NB4 (cell line): Measurements from ENCODE around the gene LYRM7.

Source experiments
- DNase-seq: peaks from one replicate; pipeline ENCODE4 v3.0.0; 2010; ENCODE audit warnings: low read depth
- H3K4me3 ChIP-seq: one replicate; pipeline ENCODE4 v1.5.1; 2011; ENCODE audit warnings: mild to moderate bottlenecking, low read depth, low read length, moderate library complexity
- MYC ChIP-seq: IDR thresholded peaks from 2 replicates; pipeline ENCODE4 v1.6.1; 2011; ENCODE audit warnings: low read depth, low read length
- POLR2A ChIP-seq: IDR thresholded peaks from 2 replicates; pipeline ENCODE4 v1.6.1; 2011; ENCODE audit warnings: mild to moderate bottlenecking; ENCODE audit not compliant: insufficient read length; ENCODE audit errors: extremely low read depth
- TF ChIP-seq, protein P1 (sequence below): IDR thresholded peaks from 2 replicates; pipeline ENCODE4 v1.6.1; 2011; ENCODE audit warnings: low read depth, low read length
- TF ChIP-seq, protein P2 (sequence below): IDR thresholded peaks from one replicate; pipeline ENCODE4 v1.5.1; 2012; ENCODE audit warnings: low read depth, low read length

Gene LYRM7

GRCh38 chr5:131147258-131147657, 23.5 kb upstream of the LYRM7 start:
- no peak for DNase-seq
- TF ChIP-seq, protein P1, sequence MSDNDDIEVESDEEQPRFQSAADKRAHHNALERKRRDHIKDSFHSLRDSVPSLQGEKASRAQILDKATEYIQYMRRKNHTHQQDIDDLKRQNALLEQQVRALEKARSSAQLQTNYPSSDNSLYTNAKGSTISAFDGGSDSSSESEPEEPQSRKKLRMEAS = no peak
- TF ChIP-seq POLR2A = no peak
- no peak for TF ChIP-seq MYC
- TF ChIP-seq, protein P2, sequence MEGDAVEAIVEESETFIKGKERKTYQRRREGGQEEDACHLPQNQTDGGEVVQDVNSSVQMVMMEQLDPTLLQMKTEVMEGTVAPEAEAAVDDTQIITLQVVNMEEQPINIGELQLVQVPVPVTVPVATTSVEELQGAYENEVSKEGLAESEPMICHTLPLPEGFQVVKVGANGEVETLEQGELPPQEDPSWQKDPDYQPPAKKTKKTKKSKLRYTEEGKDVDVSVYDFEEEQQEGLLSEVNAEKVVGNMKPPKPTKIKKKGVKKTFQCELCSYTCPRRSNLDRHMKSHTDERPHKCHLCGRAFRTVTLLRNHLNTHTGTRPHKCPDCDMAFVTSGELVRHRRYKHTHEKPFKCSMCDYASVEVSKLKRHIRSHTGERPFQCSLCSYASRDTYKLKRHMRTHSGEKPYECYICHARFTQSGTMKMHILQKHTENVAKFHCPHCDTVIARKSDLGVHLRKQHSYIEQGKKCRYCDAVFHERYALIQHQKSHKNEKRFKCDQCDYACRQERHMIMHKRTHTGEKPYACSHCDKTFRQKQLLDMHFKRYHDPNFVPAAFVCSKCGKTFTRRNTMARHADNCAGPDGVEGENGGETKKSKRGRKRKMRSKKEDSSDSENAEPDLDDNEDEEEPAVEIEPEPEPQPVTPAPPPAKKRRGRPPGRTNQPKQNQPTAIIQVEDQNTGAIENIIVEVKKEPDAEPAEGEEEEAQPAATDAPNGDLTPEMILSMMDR = no peak
- H3K4me3 ChIP-seq = no peak overlapping the region

DNA sequence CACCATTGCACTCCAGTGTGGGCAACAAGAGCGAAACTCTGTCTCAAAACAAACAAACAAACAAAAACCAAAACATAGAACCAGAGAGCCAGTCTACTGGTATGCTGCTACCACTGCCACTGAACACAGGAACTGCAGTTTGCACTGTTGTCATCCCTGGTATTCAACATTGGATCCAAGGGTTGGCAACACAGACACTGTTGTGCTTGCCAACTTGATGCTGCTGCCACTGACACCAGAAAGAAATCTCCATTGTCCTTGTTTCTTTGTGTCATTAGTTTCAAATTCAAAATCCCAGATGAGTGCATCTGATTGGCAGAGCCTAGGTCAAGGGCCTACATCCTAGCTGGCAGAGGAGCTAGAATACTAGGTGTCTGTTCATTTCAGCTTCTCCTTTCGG, 21.9 kb upstream of the LYRM7 start:
- TF ChIP-seq, protein P1 = no peak
- no peak for TF ChIP-seq POLR2A
- TF ChIP-seq MYC = no peak
- TF ChIP-seq, protein P2 = no peak

DNA sequence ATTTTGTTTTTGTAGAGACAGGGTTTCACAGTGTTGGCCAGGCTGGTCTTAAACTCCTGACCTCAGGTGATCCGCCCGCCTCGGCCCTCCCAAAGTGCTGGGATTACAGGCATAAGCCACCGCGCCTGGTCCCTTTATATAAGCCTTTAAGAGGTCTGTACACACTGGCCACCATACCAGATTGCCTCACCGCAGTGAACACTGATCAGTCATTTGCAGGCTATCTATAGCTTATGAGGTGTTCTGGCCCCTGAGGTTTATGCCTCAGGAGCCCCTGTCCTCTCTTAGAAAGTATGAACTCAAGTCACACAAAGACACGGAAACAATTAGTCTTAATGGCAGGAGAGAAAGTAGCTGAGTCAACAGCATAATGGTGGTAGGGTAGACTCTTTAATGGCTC, 20.3 kb upstream of the LYRM7 start:
- no peak for TF ChIP-seq MYC
- TF ChIP-seq, protein P2 = no peak
- H3K4me3 ChIP-seq = no peak overlapping the region
- DNase-seq = no peak

More for the DNA sequence above, 21.9 kb upstream of the LYRM7 start:
- no peak overlapping the region for H3K4me3 ChIP-seq
- DNase-seq = no peak

GRCh38 chr5:131151216-131151615, 19.5 kb upstream of the LYRM7 start:
- H3K4me3 ChIP-seq = no peak overlapping the region
- no peak for DNase-seq
- TF ChIP-seq MYC (no peak), POLR2A (no peak)
- TF ChIP-seq, protein P1 = no peak
- TF ChIP-seq, protein P2 = no peak

- peak; percentile 23 for DNase-seq
- no peak overlapping the region for H3K4me3 ChIP-seq
- no peak for TF ChIP-seq POLR2A
- TF ChIP-seq MYC = no peak
- TF ChIP-seq, protein P2 = no peak
- TF ChIP-seq, protein P1 = no peak
Observed at GRCh38 chr5:131156385-131156784, 14.4 kb upstream of the LYRM7 start.

DNA sequence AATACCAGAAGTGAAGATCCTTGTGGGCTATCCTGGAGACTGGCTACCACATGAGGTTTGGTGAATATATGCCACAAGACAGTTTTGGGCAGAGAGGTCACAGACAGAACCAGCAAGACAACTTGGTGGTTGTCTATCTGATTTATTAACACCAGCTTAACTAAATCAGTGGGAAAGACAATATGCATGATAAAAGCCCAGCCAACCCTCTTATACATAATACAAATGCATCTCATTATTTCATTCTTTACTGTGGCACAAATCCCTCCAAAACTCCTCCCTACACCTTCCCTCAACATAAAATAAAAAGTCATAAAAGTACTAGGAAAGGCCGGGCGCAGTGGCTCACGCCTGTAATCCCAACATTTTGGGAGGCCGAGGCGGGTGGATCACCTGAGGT, 13.8 kb upstream of the LYRM7 start:
- TF ChIP-seq, protein P2 = no peak
- TF ChIP-seq POLR2A (no peak), MYC (no peak)
- TF ChIP-seq, protein P1 = no peak
- no peak overlapping the region for H3K4me3 ChIP-seq
- no peak for DNase-seq
